HFF-Myc (cell line): ENCODE data around the gene MLLT10.

Experiments used
- DNase-seq: peaks from one replicate; pipeline ENCODE4 v3.0.0-alpha.2; 2011; ENCODE audit warnings: low read depth; ENCODE audit errors: extremely low read depth
- H3K4me3 ChIP-seq: replicated peaks from 2 replicates; pipeline ENCODE4 v1.5.1; 2011; ENCODE audit warnings: low read depth, mild to moderate bottlenecking, control low read depth, low read length
- TF ChIP-seq, protein P1 (sequence below): IDR thresholded peaks from 2 replicates; pipeline ENCODE4 v1.5.1; 2012; ENCODE audit warnings: mild to moderate bottlenecking, low read depth, low read length, control low read depth; ENCODE audit errors: missing control alignments

MLLT10 gene

DNA sequence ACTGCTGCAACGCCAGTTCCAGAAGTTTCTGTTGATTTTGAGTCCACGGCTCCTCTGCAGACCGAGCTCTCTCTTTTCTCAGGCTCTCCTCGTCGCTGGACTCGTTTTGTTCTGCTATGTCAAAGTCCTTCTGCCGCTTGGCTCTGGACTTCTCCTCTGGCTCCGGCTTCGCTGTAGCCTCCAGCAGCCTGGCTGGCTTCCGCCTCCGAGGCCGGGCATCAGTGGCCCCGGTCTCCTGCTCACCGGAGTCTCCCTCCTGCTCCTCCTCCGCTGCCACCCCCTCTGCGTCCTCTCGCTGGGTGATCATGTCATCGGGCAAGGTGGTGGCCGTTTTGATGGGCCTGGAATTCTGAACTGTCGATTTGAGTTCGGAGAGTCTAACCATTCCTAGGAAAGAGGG is 225.2 kb downstream of the MLLT10 start:
- TF ChIP-seq, protein P1, sequence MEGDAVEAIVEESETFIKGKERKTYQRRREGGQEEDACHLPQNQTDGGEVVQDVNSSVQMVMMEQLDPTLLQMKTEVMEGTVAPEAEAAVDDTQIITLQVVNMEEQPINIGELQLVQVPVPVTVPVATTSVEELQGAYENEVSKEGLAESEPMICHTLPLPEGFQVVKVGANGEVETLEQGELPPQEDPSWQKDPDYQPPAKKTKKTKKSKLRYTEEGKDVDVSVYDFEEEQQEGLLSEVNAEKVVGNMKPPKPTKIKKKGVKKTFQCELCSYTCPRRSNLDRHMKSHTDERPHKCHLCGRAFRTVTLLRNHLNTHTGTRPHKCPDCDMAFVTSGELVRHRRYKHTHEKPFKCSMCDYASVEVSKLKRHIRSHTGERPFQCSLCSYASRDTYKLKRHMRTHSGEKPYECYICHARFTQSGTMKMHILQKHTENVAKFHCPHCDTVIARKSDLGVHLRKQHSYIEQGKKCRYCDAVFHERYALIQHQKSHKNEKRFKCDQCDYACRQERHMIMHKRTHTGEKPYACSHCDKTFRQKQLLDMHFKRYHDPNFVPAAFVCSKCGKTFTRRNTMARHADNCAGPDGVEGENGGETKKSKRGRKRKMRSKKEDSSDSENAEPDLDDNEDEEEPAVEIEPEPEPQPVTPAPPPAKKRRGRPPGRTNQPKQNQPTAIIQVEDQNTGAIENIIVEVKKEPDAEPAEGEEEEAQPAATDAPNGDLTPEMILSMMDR: no peak
- H3K4me3 ChIP-seq: no peak overlapping the region
- DNase-seq: no peak

DNA sequence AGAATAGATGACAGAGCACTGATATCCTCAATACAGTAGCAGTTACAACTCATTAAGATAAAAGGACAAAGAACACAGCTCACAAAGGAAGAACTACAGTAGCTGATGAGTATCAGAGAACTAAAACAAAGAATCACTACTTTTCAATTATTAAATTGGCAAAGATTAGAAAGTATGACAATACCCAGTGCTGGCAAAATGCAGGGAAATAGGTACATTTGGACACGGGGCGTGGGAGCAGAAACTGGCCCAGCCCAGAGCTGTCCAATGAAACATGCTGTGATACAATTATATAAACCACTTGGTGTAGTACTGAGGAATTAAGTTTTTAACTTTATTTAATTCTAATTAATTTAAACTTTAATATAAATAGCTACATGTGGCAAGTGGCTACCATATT is 226.3 kb downstream of the MLLT10 start:
- no peak for DNase-seq

DNA sequence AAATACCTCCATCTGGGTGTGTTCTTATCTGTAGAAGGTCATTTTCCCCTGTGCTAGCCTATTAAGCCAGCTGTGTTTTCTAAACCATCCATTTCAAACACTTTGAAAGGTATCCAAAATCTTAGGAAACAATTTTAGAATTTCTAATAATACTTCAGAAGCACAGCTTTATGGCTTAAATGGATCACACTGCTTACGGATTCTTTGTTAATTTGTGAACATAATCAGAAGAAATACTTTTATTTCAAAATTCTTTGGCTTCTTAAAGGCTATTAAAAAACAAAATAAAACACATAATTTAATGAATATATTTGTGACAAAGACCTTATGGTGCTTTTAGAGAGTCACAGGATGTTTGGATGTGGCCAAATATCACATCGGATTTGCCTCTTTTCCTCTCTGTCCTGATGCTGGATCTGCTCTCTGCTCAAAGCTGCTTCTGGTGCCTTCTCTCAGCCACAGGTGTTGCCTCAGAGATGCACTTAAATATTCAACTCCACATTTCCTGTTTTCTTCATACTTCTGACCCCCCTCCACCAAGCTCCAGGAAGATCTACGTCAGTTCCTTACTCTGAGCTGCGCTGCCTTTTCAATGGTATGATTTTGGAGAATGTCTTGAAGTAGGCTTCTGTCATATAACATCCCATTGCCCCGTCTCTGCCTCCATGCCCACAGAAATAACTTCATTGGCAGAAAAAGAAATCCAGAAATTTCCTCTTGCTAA is 230.6 kb downstream of the MLLT10 start:
- H3K4me3 ChIP-seq: no peak overlapping the region
- TF ChIP-seq, protein P1: no peak
- no peak for DNase-seq

More for the DNA sequence above, 226.3 kb downstream of the MLLT10 start:
- H3K4me3 ChIP-seq: no peak overlapping the region
- TF ChIP-seq, protein P1: no peak

DNA sequence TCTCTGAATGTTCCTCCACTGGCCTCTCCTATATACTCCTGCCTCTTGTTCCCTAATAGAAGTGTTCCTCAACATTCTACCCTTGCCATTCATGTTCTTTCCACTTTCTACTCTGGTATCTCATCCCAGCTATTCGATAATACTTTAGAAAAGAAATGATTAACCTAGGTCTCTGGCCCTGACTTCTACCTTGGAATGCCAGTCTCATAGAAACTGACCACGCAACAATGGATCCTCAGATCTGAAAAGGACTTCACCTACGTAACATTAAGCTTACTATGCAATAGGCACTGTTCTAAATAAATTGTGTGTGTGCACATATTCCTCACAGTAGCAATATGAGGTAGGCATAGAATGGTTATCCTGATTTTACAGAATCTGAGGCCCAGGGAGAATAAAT is 235.0 kb downstream of the MLLT10 start:
- DNase-seq: no peak
- TF ChIP-seq, protein P1: no peak
- H3K4me3 ChIP-seq: no peak overlapping the region

DNA sequence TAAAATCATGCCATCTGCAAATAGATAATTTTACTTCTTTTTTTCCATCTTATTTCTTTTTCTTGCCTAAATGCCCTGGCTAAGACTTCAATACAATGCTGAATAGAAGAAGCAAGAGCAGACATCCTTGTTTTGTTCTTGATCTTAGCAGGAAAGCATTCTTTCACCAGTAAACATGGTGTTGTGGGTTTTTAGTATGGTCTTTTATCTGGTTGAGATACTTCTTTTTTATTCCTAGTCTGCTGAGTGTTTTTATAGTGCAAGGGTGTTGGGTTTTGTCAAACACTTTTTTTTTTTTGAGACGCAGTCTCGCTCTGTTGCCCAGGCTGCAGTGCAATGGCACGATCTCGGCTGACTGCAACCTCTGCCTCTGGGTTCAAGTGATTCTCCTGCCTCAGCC is 237.2 kb downstream of the MLLT10 start:
- no peak for DNase-seq
- no peak overlapping the region for H3K4me3 ChIP-seq
- TF ChIP-seq, protein P1: no peak

DNA sequence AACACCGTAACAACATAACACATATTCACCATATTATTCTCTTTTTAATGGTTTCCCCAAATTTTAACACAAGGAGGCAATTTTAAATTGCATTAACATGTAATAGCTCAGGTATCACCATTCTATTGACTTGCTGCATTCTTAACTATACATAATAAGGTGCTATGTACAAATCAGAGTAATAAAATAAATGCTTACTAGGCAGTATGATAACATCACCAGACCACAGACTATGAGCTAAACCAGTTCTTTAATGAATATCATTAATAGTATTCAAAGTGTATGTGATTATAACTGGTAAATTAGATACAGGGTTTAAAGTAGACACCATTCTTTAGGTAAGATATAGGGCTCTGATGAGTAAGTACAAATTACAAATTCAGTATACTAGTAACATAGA is 242.9 kb downstream of the MLLT10 start:
- DNase-seq: no peak
- TF ChIP-seq, protein P1: no peak
- H3K4me3 ChIP-seq: no peak overlapping the region

DNA sequence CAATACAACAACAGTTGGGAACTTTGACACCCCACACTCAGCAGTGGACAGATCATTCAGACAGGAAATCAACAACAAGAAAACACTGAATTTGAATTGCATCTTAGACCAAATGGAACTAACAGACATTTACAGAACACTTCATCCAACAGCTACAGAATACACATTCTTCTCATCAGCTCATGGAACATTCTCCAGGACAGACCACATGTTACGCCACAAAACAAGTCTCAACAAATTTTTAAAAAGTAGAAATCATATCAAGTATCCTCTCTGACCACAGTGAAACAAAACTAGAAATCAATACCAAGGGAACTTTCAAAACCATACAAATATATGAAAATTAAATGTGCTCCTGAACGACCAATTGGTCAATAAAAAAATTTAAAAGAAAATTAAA is 257.2 kb downstream of the MLLT10 start:
- no peak overlapping the region for H3K4me3 ChIP-seq
- TF ChIP-seq, protein P1: no peak
- DNase-seq: no peak
